PC-3 (cell line): Measurements from ENCODE around the gene BAZ2B. TPM values are rescaled to one million over a fixed set of nuclear protein-coding genes. Genes with fewer than 3 reads are reported as not detected.
"Not testable (repeated sequence)": the region's sequence is repeated elsewhere in the genome, so short reads cannot be mapped to it uniquely, and the experiment has no call there.

ENCODE experiments used
- ATAC-seq: fragments of 200-7000 bp; cut with Tn5 transposase; 2 replicates; pipeline ENCODE4 v1.9.1; 2020; ENCODE audit warnings: mild to moderate bottlenecking, moderate library complexity
- BruUV-seq: library from RNA; stranded (reverse); fragments of 400-500 nt; replicated peaks from 2 replicates; lab custom pipeline; 2021; lab: Mats Ljungman, UMichigan
- CTCF ChIA-PET: fragments of 300-600 bp; sonication (Branson Sonifier 250); formaldehyde crosslinking; loops from one replicate; lab custom pipeline; 2022; ENCODE audit warnings: antibody characterized with exemption; lab: Charles Lee
- POLR2A ChIA-PET: fragments of 300-600 bp; sonication (Branson Sonifier 250); formaldehyde crosslinking; loops from one replicate; lab custom pipeline; 2022; ENCODE audit warnings: antibody characterized with exemption; ENCODE audit not compliant: unreplicated experiment; lab: Charles Lee
- DNase-seq: peaks from one replicate; pipeline ENCODE4 v3.0.0-alpha.2; 2015
- H2AFZ ChIP-seq: fragments of 300-600 bp; sonication (generic); 2 replicates; pipeline ENCODE4 v1.6.0; 2016; ENCODE audit warnings: antibody characterized with exemption, low read length
- H3F3A ChIP-seq: fragments of 300-600 bp; sonication (generic); one replicate; pipeline ENCODE4 v1.6.0; 2017; ENCODE audit warnings: antibody characterized with exemption, low read length, control low read depth, mild to moderate bottlenecking; ENCODE audit not compliant: unreplicated experiment
- H3K27ac ChIP-seq: fragments of 300-600 bp; sonication (generic); 2 replicates; pipeline ENCODE4 v1.5.1; 2016; ENCODE audit warnings: mild to moderate bottlenecking, low read length
- H3K27me3 ChIP-seq: fragments of 300-600 bp; sonication (generic); 2 replicates; pipeline ENCODE4 v1.6.1; 2016; ENCODE audit warnings: low read length, mixed read lengths
- H3K36me3 ChIP-seq: fragments of 300-600 bp; sonication (generic); 2 replicates; pipeline ENCODE4 v1.6.1; 2016; ENCODE audit warnings: low read depth, mixed run types, low read length, mixed read lengths
- H3K4me1 ChIP-seq: fragments of 300-600 bp; sonication (generic); 2 replicates; pipeline ENCODE4 v1.5.1; 2016; ENCODE audit warnings: low read length; ENCODE audit not compliant: insufficient read depth
- H3K4me2 ChIP-seq: fragments of 300-600 bp; sonication (generic); 2 replicates; pipeline ENCODE4 v1.6.0; 2016; ENCODE audit warnings: low read length
- H3K4me3 ChIP-seq: fragments of 300-600 bp; sonication (generic); 2 replicates; pipeline ENCODE4 v1.5.1; 2016; ENCODE audit warnings: mild to moderate bottlenecking, low read length, mixed read lengths
- H3K79me2 ChIP-seq: fragments of 300-600 bp; sonication (generic); 2 replicates; pipeline ENCODE4 v1.6.1; 2017; ENCODE audit warnings: low read length, mixed read lengths
- H3K9ac ChIP-seq: fragments of 300-600 bp; sonication (generic); 2 replicates; pipeline ENCODE4 v1.6.0; 2016; ENCODE audit warnings: mild to moderate bottlenecking, low read length
- H3K9me2 ChIP-seq: fragments of 300-600 bp; sonication (generic); replicated peaks from 2 replicates; pipeline ENCODE4 v1.6.1; 2016; ENCODE audit warnings: mixed run types, low read length, mixed read lengths
- H3K9me3 ChIP-seq: fragments of 300-600 bp; sonication (generic); 2 replicates; pipeline ENCODE4 v1.6.1; 2016; ENCODE audit warnings: low read length, mixed read lengths
- H4K20me1 ChIP-seq: fragments of 300-600 bp; sonication (generic); 2 replicates; pipeline ENCODE4 v1.6.1; 2016; ENCODE audit warnings: low read length, mixed read lengths
- CTCF ChIP-seq: fragments of 300-600 bp; sonication (generic); conservative IDR thresholded peaks from 2 replicates; pipeline ENCODE4 v1.5.1; 2017; ENCODE audit warnings: antibody characterized with exemption, low read depth, mild to moderate bottlenecking, low read length
- EZH2 ChIP-seq: fragments of 300-600 bp; sonication (generic); IDR thresholded peaks from one replicate; pipeline ENCODE4 v1.6.1; 2017; ENCODE audit warnings: antibody characterized with exemption, mild to moderate bottlenecking, low read length; ENCODE audit not compliant: unreplicated experiment
- EZH2phosphoT487 ChIP-seq: fragments of 300-600 bp; sonication (generic); IDR thresholded peaks from 2 replicates; pipeline ENCODE4 v1.6.1; 2018; ENCODE audit warnings: mild to moderate bottlenecking, antibody characterized with exemption, low read length, borderline replicate concordance
- intact Hi-C: fragments of 100-400 bp; cut with micrococcal nuclease; formaldehyde crosslinking; loops from 2 replicates; pipeline ENCODE4 v1.9.0; 2023
- total RNA-seq: library from RNA; depleted of rRNA; stranded (reverse); fragments of >200 nt; gene quantifications from 2 replicates; pipeline ENCODE4 v1.2.3, GENCODE V29; 2014

Gene BAZ2B
- total RNA-seq, 1 experiment from 2014 or later, result 19.6 TPM

- no peaks in the 10 kb centered on the region for H3K79me2 ChIP-seq
- BruUV-seq, result no TSS peak
- H3K36me3 ChIP-seq, result 0 out of 2 replicates have a peak, but pooled peaks cover 4% of the 10 kb centered on the region
- no peaks in the 10 kb centered on the region for H3K9me2 ChIP-seq
- no peak overlapping the region for H3K9ac ChIP-seq
- H4K20me1 ChIP-seq, result no peaks in the 10 kb centered on the region
- no peak overlapping the region for H3K4me2 ChIP-seq
- H3K27me3 ChIP-seq, result no peaks in the 10 kb centered on the region
- ChIA-PET CTCF (no interaction called here), POLR2A (no interaction called here)
- H3K4me3 ChIP-seq, result no peak overlapping the region
- H2AFZ ChIP-seq, result no peak overlapping the region
- H3K4me1 ChIP-seq, result no peaks in the 10 kb centered on the region
- no peak for TF ChIP-seq CTCF
- DNase-seq, result no peak
- H3F3A ChIP-seq, result no peaks in the 10 kb centered on the region
- intact Hi-C loops, result no loop called here
- no peak for ATAC-seq
- H3K27ac ChIP-seq, result no peak overlapping the region
- H3K9me3 ChIP-seq, result no peaks in the 10 kb centered on the region
These were observed 254.3 kb downstream of the BAZ2B start for GRCh38 chr2:159362094-159362493.

GRCh38 chr2:159361603-159362002 is 254.7 kb downstream of the BAZ2B start:
- H3K4me3 ChIP-seq, H3K9ac ChIP-seq, H3K9me2 ChIP-seq, H3K4me2 ChIP-seq, BruUV-seq, H4K20me1 ChIP-seq, H2AFZ ChIP-seq, CTCF ChIA-PET, H3K79me2 ChIP-seq, H3K4me1 ChIP-seq, POLR2A ChIA-PET, H3K36me3 ChIP-seq, H3K27me3 ChIP-seq, DNase-seq, intact Hi-C loops, H3K27ac ChIP-seq, H3F3A ChIP-seq, ATAC-seq, H3K9me3 ChIP-seq: not testable (repeated sequence)

GRCh38 chr2:159356053-159356554 is 260.2 kb downstream of the BAZ2B start:
- no peak overlapping the region for H2AFZ ChIP-seq
- no peak overlapping the region for H3K27ac ChIP-seq
- no peak for TF ChIP-seq CTCF
- TF ChIP-seq EZH2phosphoT487, result no peak
- TF ChIP-seq EZH2, result no peak
- H3K9me3 ChIP-seq, result no peaks in the 10 kb centered on the region
- ChIA-PET CTCF (no interaction called here), POLR2A (no interaction called here)
- H3K79me2 ChIP-seq, result no peaks in the 10 kb centered on the region
- H3K27me3 ChIP-seq, result no peaks in the 10 kb centered on the region
- no peak overlapping the region for H3K4me3 ChIP-seq
- intact Hi-C loops, result no loop called here
- H3K9ac ChIP-seq, result no peak overlapping the region
- H3K4me2 ChIP-seq, result no peak overlapping the region
- no peaks in the 10 kb centered on the region for H3F3A ChIP-seq
- H3K36me3 ChIP-seq, result no peaks in the 10 kb centered on the region
- no TSS peak for BruUV-seq
- DNase-seq (no peak), ATAC-seq (no peak)
- no peaks in the 10 kb centered on the region for H3K4me1 ChIP-seq
- no peaks in the 10 kb centered on the region for H4K20me1 ChIP-seq
- H3K9me2 ChIP-seq, result no peaks in the 10 kb centered on the region
